DMS53 (cell line): ENCODE results near the gene POLE4.

Experiments
- DNase-seq: peaks from one replicate; lab custom pipeline; 2025; lab: John Stamatoyannopoulos, UW

Gene POLE4

DNA sequence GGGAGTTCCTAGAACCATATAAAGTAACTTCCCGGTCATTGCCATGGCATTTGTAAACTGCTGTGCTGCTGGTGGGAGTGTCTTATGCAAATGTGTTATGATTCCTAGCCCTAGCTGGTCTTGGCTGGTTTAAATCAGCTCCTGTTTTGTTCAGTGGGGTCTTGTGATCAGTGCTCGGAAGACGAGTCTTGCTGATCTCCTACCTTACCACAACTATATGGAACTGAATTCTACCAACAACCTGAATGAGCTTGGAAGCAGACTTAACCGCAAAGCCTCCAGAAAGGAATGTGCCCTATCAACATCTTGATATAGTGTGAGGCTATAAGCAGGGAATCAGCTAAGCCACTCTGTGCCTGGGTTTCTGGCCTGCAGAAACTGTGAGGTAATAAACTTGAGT is 33.5 kb downstream of the POLE4 start:
- no peak for DNase-seq

GRCh38 chr2:74999468-74999867 is 41.0 kb downstream of the POLE4 start:
- no peak for DNase-seq

DNA sequence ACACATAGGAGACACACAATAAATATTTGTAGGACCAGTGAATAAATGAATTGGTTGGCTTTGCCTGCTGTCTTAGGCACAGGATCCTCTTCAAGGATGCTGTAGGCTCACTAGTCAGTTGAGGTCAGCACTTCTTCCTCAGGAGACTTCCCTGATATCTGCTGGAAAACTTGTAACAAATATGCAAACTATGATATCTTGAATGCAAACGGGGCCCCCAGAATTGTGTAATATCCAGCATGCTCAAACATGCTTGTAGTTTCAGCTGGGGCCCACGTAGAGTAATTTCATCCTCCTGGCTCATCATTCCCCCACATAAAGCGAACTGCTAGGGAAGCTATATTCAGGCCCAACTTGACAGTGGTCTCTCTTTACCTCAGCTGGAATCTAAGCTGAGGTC is 43.6 kb downstream of the POLE4 start:
- DNase-seq, result no peak

- no peak for DNase-seq
These were observed 44.8 kb downstream of the POLE4 start for GRCh38 chr2:75003276-75003675.

GRCh38 chr2:75003773-75004172 is 45.3 kb downstream of the POLE4 start:
- no peak for DNase-seq

GRCh38 chr2:75006041-75006440 is 47.6 kb downstream of the POLE4 start:
- DNase-seq, result no peak

DNA sequence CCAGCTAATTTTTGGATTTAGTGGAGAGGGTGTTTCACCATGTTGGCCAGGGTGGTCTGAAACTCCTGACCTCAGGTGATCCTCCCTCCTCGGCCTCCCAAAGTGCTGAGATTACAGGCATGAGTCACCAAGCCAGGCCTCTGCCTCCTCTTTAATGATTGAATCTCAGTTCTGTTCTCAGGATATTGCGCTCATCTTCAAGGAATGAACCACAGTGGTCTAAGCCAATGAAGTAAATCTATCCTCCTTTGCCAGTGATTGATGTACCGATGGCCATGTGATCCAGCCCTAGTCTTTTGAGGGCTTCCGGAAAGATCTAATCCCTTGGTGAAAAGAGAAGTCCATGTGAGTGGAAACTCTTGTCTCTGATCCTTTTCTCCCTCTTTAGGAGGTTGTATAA is 48.6 kb downstream of the POLE4 start:
- no peak for DNase-seq

DNA sequence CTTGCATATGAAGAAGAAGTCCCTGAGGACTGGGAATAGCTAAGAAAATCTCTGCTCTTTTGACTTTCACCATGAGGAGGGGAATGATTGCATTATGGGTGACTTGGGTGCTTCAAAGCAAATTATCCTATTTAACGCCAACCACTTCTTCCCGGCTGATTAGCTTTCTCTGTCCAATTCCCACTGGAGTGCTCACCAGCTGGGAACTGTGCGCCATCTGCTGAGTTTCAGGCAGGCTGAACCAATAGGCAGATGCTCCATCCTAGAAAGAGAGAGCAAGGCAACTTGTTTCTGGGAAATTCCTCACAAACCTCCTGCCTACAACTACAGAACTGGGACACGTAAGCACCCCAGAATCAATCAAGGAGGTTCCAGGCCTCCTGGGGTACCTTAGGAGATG is 49.4 kb downstream of the POLE4 start:
- peak; percentile 77 for DNase-seq

DNA sequence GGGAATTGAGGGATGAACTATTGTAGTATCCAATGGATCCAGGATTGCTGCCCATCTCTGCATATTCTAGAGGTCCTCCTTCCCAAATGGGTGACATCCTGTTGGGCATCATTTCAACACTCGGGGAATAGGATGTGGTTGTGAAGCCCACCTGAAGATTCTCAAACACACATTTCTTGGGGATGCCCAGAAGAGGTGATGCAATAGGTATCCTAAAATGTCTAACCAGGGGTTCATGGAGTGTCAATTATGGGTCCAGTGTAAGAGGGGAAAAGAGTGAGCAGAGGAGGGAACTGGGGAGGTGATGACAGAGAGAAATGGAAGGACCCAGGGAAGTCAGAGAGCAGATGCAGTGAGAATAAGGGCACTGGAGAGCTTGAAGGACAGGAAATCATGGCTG is 52.1 kb downstream of the POLE4 start:
- no peak for DNase-seq

- DNase-seq, result peak; percentile 20
These were observed 53.6 kb downstream of the POLE4 start for GRCh38 chr2:75012080-75012479.

DNA sequence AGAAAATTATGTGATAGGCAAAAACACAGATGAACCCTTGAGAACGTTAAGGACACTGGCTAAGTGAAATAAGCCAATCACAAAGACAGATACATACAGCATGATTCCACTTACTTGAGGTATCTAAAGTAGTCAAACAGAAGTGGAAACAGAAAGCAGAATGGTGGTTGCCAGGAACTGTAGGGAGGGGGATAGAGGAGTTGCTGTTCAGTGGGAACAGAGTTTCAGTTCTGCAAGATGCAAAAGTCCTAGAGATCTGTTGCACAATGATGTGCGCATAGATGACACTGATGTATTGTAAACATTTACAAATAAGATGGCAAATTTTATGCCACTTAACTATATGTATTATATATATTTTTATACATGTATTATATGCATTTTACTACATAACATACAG is 59.7 kb downstream of the POLE4 start:
- no peak for DNase-seq
